Pons (tissue), 1 donor: ENCODE data around the gene GHRH.

Source experiments
- DNase-seq: peaks from one replicate; pipeline ENCODE4 v3.0.0-alpha.2; 2016; ENCODE audit warnings: low spot score

The GHRH gene

GRCh38 chr20:37236462-37236861 is 25.2 kb downstream of the GHRH start:
- DNase-seq, result no peak

- DNase-seq, result no peak
Measured at GRCh38 chr20:37235065-37235464, 26.5 kb downstream of the GHRH start.

DNA sequence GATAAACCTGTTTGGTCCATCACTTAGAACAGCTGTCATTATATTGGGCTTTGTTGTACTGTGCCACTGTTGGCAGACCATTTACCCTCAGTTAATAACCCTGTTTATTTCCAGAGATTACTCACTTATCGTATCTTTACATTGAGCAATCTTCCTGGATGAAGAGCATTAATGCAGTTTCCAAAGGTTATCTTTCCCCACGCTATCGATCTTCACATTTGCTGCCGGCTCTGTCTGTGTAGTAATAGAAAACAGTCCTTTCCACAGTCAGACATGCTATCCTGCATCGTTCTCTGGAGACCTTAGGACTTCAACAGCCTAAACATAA is 27.4 kb downstream of the GHRH start:
- no peak for DNase-seq

DNA sequence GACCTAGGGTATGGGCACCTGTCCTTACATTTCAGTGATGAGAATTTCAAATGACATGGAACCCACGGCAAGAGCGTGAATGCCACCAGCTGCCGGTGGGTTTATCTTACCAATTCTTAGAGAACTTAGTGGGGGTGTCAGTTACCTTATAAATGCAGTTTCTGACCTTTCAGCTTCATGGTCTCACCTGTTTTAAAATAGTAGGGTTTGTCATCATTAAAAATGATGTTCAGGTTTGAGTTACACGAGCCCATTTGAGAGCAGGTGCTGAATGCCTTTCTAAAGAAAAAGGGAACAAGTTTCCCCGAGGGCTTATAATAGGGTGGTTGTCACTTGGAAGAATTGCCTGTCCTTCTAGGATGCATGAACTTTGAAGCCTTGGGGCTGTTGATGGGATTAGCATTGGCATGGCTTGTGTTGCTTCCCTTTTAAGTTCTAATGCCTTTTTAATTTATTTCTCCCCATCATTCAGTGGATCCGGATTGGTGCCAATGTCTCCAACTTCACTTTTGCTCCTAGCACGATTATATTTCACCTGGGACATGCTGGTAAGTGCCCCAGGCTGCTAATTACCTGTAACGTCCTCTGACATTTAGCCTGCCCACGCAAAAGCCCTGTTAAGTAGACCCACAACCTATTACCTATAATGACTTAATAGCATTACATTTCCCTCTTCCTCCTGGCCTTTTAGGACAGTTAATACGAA is 27.9 kb downstream of the GHRH start:
- no peak for DNase-seq

GRCh38 chr20:37231947-37232630 is 29.5 kb downstream of the GHRH start:
- DNase-seq, result no peak

DNA sequence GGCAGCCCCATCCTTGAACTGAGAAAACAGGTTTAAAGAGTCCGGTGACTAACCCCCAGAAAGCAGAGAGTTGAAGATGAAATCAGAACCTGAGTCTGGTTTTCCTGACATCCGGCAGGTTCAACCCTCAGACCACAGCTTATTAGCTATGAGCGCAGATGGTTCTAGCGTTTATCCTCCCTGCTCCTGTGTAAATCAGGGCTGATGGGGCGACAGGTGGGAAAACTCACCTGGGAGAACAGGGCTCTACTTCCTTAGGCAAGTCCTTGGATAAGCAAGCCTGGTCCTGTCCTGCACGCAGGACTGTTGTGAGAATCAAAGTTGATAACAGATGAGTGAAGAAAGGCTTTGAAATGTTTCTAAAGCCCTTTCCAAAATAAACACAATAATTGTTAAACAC is 31.4 kb downstream of the GHRH start:
- DNase-seq, result no peak

DNA sequence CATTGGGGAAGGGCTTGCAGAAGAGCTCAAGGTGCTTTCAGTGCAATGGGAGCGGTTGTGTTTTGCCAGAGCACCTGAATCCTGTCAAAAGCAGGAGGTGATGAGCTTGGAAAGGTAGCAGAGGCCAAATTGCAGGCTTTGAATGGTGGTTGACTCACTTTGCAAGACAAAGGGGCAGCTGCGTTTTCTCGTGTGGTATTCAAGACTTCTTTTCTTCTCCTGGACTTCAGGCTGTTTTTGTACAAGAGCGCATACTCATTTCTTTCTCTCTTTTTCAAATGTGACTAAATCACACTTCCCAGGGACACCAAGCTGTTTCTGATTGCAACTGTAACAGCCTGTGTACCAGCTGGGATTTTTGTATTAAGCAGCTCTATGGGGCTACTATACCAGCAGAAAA is 32.3 kb downstream of the GHRH start:
- no peak for DNase-seq

- DNase-seq, result no peak
Measured at GRCh38 chr20:37228656-37229055, 33.0 kb downstream of the GHRH start.

DNA sequence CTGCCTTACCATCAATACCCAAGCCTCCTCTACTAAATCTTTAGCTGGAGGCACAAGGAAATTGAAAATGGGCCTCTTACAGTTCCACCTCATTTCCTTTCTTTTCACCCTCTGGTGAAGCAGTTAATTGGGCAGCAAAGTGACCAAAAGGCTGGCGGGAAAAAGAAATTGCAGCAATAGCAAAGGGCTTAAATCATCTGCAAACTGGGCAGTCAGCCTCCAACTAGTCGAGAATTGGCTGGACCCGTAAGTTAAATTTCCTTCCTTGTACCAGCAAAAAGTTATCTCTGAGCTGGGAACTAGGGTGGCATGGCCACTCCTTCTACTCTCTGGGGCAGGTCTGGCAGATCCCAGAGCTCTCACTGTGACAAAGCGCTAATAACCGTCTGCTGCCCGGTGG is 33.5 kb downstream of the GHRH start:
- no peak for DNase-seq

DNA sequence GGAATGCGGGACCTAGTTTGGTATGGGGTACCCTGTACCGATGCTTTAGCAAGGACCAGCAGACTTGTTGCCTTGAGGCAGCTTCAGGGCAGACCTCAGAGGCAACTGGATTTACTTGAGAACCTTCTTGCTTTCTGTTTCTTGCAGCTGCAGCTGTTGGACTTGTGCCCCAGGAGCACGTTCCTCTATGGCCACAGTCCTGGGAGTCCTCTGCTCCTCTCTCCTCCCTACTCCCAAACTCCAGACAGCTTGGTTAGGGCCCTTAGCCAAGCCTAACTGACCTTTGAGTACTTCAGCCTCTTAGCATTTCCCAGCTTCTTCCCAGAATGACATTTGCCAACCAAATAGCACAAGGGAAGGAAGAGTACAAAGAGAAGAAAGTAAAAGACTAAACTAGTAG is 34.7 kb downstream of the GHRH start:
- no peak for DNase-seq

DNA sequence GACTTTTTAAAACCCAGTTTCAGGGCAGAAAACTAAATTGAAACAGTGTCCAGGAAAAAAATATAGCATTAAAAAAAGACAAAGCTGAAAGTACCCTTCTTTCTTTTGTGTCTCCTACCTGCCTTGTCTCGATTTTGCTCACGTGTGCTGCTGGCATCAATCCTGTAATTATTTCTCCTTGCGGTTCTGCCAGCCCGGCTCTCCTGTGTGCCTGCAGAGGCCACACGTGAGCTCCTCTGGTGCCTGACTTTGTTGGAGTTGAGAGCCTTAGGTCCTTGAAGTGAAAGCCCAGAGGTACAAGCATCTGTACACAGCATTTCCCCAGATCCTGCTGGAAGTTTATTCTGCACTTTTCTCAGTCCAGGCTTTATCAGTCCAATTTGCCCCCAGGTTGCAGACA is 36.5 kb downstream of the GHRH start:
- DNase-seq, result no peak

- DNase-seq, result peak; percentile 79
Measured at GRCh38 chr20:37223053-37223452, 38.6 kb downstream of the GHRH start.

DNA sequence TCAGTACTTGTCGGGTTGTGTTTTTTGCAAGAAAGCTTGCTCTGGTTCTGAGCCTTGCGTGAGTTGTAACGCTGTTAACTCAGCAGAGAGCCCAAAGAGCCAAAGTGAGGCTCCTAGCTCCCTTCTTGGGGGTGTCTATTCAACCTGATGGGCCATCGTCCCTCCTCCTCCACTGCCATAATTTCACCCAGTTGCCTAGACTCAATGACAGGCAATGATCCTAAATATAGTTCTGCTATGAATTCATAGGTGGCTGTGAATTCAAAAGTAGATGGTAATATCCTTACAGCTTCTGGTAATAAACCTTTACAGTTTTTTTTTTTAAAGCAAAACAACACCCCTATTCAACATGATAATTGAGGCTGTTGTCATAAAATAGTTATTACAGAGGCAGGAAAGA is 39.5 kb downstream of the GHRH start:
- DNase-seq, result no peak

GRCh38 chr20:37220731-37221130 is 40.9 kb downstream of the GHRH start:
- no peak for DNase-seq

DNA sequence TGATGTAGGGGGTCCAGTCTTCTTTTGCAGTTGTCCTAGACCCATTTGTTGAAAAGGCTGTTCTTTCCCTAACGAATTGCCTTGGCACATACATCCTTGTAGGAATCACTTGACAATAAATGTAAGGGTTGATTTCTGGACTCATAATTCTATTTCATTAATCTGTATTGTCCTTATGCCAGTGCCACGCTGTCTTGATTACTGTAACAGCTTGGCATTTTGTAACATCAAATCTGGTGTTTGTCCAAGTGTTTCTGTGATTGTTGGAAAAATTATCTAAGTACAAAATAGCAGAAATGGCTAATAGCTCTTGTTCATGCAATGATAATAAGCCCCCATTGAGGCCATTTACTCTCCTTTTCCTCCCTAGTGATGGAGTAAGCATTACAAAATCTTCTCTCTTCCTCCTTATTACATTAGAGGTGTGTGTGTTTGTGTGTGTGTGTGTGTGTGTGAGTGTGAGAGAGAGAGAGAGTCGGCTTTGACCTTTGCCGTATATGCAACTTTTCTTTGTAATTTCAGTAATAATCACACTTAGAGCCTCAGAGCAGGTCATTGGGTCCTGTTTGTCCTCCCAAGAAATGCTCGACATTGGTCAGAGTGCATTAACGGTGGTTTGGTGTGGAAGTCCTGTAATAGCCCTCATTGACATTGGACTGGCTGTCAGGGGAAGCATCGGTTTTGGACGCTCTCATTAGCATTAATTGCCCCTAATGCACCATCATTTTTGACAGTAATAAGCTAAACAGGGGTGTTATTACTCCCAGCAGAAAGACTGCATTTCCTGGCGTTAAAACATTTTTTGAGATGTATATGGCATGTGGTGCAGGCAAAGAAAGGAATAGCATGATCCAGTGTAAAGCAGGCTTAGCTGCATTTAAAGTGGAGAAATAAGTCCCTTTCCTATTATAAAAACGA is 41.6 kb downstream of the GHRH start:
- no peak for DNase-seq

DNA sequence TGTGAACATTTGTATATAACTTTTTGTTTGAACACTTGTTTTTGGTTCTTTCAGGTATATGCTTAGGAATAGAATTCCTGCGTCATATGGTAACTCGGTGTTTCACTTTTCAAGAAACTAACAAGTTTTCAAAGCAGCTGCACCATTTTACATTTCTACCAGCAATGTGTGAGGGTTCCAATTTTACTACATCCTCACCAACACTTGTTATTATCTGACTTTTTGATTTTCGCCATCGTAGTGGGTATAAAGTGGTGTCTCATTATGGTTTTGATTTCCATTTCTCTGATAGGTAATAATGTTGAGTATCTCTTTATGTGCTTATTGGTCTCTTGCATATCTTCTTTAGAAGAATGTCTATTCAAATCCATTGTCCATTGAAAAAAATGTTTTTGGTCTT is 42.6 kb downstream of the GHRH start:
- no peak for DNase-seq

DNA sequence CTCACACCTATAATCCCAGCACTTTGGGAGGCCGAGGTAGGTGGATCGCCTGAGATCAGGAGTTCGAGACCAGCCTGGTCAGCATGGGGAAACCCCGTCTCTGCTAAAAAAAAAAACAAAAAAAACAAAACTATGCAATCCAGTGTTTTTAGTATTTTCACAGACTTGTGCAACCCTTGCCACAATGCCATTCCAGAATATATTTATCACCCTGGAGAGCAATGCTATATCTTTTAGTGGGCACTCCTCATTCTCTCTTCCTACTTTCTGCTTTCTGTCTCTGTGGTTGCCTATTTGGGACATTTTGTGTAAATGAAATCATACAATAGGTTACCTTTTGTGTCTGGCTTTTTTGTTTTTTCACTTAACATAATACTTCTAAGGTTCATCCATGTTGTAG is 43.2 kb downstream of the GHRH start:
- no peak for DNase-seq

- DNase-seq, result no peak
Measured at GRCh38 chr20:37209661-37210314, 51.8 kb downstream of the GHRH start.

GRCh38 chr20:37209193-37209592 is 52.4 kb downstream of the GHRH start:
- DNase-seq, result no peak

DNA sequence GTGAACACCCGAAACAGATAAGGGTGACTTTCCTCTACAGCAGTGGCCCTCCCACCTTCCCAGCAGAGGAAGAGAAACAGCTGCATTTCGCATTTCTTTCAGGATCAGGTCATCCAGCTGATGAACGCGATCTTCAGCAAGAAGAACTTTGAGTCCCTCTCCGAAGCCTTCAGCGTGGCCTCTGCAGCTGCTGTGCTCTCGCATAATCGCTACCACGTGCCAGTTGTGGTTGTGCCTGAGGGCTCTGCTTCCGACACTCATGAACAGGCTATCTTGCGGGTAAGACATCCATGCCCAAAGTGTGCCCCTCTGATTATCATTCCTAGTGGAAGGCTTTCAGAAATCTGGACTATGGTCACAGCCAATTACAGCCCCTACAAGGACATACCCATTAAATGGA is 54.4 kb downstream of the GHRH start:
- DNase-seq, result no peak

DNA sequence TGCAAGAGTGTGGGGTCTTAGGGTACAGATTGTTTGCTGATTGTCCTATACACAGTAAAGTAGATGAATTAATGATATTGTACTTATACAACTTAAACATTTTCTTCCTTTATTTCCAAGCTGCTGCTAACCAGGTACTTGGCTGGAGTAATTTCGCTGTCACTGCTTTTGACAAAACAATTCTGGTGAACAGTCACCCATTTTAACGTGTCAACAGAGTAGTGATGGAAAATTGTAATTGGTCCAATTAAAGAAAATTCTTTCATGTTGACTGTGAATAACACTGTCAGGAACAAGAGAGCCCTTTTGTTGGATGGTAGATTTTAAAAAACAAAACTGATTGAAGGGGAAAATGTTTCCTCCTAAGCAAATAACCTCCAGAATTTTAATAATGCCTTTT is 55.8 kb downstream of the GHRH start:
- DNase-seq, result no peak

DNA sequence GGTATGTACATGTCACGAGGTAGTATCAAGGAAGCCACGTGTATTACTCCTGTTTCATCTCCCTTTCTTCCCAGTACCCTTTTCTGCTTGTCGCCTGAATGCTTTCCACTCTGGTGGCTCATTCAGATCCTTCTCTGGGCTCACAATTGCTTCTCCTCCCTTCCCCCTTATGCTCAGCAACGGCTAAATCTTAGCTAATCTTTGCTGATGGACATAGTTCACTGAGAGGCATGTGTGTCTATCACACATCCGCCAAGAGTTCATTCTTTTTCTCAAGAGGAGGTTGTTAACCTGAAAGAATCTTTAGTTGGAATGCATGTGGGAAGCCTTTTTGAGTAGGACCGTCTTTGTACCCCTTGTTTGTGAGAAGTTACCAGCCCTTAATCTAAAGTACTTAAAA is 56.5 kb downstream of the GHRH start:
- no peak for DNase-seq

GRCh38 chr20:37204056-37204455 is 57.6 kb downstream of the GHRH start:
- DNase-seq, result no peak
